ENCODE measurements around the gene SLC49A3. TPM values are rescaled to one million over a fixed set of nuclear protein-coding genes. Genes with fewer than 3 reads are reported as not detected.

SLC49A3 gene
- total and polyA plus RNA-seq, 2 of the 8 experiments (the other 6 are each of a cell fraction or from before 2014, with no cell fraction given): 5.0 to 8.8 TPM

GRCh38 chr4:650951-651883 is 37.7 kb downstream of the SLC49A3 start:
- Histone ChIP-seq H2BK120ac (replicated peaks; ENCODE audit: low read depth, low read length) (no peak overlapping the region), H3K4ac (replicated peaks; ENCODE audit: insufficient read length, low read depth, low read length) (no peak overlapping the region), H3K79me1 (ENCODE audit: low read depth, low read length) (no peaks in the 10 kb centered on the region), H4K20me1 (replicated peaks in 1 of 2; ENCODE audit: control insufficient read depth in 1 of 2, insufficient read depth in 2 of 2, low read length in 2 of 2) (peaks cover 0 to 2% of the 10 kb centered on the region in 2 experiments), H3K4me3 (ENCODE audit: extremely low read depth in 1 of 4, insufficient read depth in 2 of 4, low read depth in 3 of 4, low read length in 4 of 4) (no peak overlapping the region), H2AFZ (ENCODE audit: low read length) (no peak overlapping the region), H2BK5ac (ENCODE audit: low read depth, low read length) (no peak overlapping the region), H4K91ac (replicated peaks; ENCODE audit: insufficient read length, low read length) (no peak overlapping the region), H4K8ac (ENCODE audit: extremely low read depth, insufficient read depth, low read length) (no peak overlapping the region), H3K9ac (replicated peaks in 1 of 4; ENCODE audit: extremely low read depth in 1 of 4, low read depth in 3 of 4, low read length in 3 of 4) (no peak overlapping the region), H3K27me3 (replicated peaks in 1 of 4; ENCODE audit: control insufficient read depth in 3 of 4, extremely low read depth in 1 of 4, insufficient read depth in 3 of 4, low read length in 3 of 4) (peaks cover 0 to 11% (median 0%) of the 10 kb centered on the region in 4 experiments; a peak in 2 of 7 replicates), H2BK12ac (ENCODE audit: low read depth, low read length) (no peak overlapping the region), H3K4me2 (ENCODE audit: insufficient read depth in 1 of 2, low read depth in 2 of 2, low read length in 2 of 2) (no peak overlapping the region), H2BK20ac (ENCODE audit: low read length) (no peak overlapping the region), H2AK5ac (ENCODE audit: low read depth, low read length) (no peak overlapping the region), H3K27ac (ENCODE audit: low read depth, low read length) (no peak overlapping the region), H4K5ac (ENCODE audit: insufficient read length, low read depth, low read length) (no peak overlapping the region), H3K56ac (replicated peaks; ENCODE audit: insufficient read length, low read depth, low read length) (no peak overlapping the region), H3K18ac (ENCODE audit: extremely low read depth, low read length) (no peak overlapping the region), H3K9me3 (ENCODE audit: insufficient read depth in 2 of 2, low read depth in 1 of 2, low read length in 1 of 2) (no peaks in the 10 kb centered on the region), H3K23ac (ENCODE audit: insufficient read length) (no peak overlapping the region), H3K4me1 (replicated peaks in 1 of 4; ENCODE audit: control insufficient read depth in 3 of 4, insufficient read depth in 4 of 4, low read length in 3 of 4) (peaks cover 0 to 5% (median 0%) of the 10 kb centered on the region in 4 experiments; a peak in 1 of 7 replicates), H3K14ac (ENCODE audit: insufficient read length) (no peak overlapping the region), H3K79me2 (ENCODE audit: control insufficient read depth in 1 of 2, insufficient read depth in 2 of 2, low read length in 2 of 2) (no peaks in the 10 kb centered on the region), H3K23me2 (ENCODE audit: low read depth, low read length) (no peaks in the 10 kb centered on the region), H2BK15ac (ENCODE audit: low read length) (no peak overlapping the region), H3K36me3 (ENCODE audit: control insufficient read depth in 2 of 4, insufficient read depth in 4 of 4, low read length in 3 of 4) (no peaks in the 10 kb centered on the region)
- ChIA-PET CTCF (ENCODE audit: partially characterized antibody) (interaction anchor here (0.7 to 2.5 kb wide), 4 partner anchors 11 to 63 kb away, joined by 3 to 6 read pairs (median 3); partner anchors contain the start of gene PDE6B), POLR2A (ENCODE audit: partially characterized antibody) (interaction anchor here (0.9 to 3.1 kb wide), 3 partner anchors 21 to 30 kb away, joined by 3 to 9 read pairs (median 4); partner anchors contain the start of gene PDE6B)
- DNase-seq (ENCODE audit: low read depth in 1 of 2, low spot score in 2 of 2): no peak
- FAIRE-seq: no peak
- 84% methylated on average over 32 of the region's 49 CpGs; no CpG with 5 or more reads in 1 of the 2 experiments for WGBS, 2 experiments (ENCODE audit: extremely low coverage in 1 of 2, insufficient coverage in 1 of 2, insufficient read length in 1 of 2, insufficient replicate concordance in 2 of 2, low coverage in 1 of 2, low lambda C conversion rate in 2 of 2, missing lambda C conversion rate in 1 of 2)
- no peak for TF ChIP-seq EP300 (IDR thresholded peaks at IDR 0.05; ENCODE audit: borderline replicate concordance in 1 of 2, low read depth in 2 of 2, low read length in 2 of 2)
- no peak for TF ChIP-seq JUND (IDR thresholded peaks at IDR 0.05; ENCODE audit: low read length)
- TF ChIP-seq SP1 (IDR thresholded peaks at IDR 0.05; ENCODE audit: low read depth, low read length): no peak
- TF ChIP-seq MAFK (IDR thresholded peaks at IDR 0.05; ENCODE audit: low read depth, low read length): no peak
- TF ChIP-seq CREB1 (IDR thresholded peaks at IDR 0.05): no peak
- TF ChIP-seq, protein P1, sequence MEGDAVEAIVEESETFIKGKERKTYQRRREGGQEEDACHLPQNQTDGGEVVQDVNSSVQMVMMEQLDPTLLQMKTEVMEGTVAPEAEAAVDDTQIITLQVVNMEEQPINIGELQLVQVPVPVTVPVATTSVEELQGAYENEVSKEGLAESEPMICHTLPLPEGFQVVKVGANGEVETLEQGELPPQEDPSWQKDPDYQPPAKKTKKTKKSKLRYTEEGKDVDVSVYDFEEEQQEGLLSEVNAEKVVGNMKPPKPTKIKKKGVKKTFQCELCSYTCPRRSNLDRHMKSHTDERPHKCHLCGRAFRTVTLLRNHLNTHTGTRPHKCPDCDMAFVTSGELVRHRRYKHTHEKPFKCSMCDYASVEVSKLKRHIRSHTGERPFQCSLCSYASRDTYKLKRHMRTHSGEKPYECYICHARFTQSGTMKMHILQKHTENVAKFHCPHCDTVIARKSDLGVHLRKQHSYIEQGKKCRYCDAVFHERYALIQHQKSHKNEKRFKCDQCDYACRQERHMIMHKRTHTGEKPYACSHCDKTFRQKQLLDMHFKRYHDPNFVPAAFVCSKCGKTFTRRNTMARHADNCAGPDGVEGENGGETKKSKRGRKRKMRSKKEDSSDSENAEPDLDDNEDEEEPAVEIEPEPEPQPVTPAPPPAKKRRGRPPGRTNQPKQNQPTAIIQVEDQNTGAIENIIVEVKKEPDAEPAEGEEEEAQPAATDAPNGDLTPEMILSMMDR (IDR thresholded peaks at IDR 0.05; ENCODE audit: control extremely low read depth in 1 of 3, insufficient read depth in 1 of 3, low read depth in 1 of 3, low read length in 3 of 3): no peak
- TF ChIP-seq RNF2 (IDR thresholded peaks at IDR 0.05; ENCODE audit: borderline replicate concordance, low read depth, low read length, missing control alignments, poor library complexity, severe bottlenecking): no peak
- TF ChIP-seq TAF1 (IDR thresholded peaks at IDR 0.05; ENCODE audit: low read depth, low read length): no peak
- TF ChIP-seq TCF12 (IDR thresholded peaks at IDR 0.05; ENCODE audit: low read depth, low read length): no peak

All from H1 (cell line).